Type B pancreatic cell (in vitro differentiated cells): ENCODE data around the gene MRPL58. TPM values are rescaled to one million over a fixed set of nuclear protein-coding genes. Genes with fewer than 3 reads are reported as not detected.
A peak's percentile ranks its signal among the peaks of the same experiment; 100 is the strongest.

Experiments used
- DNase-seq: peaks from one replicate; pipeline ENCODE4 v3.0.0; 2021; ENCODE audit warnings: mixed read lengths; ENCODE audit not compliant: unreplicated experiment; ENCODE audit errors: extremely low spot score
- H3K27ac Mint-ChIP-seq: 2 replicates; pipeline ENCODE4 v1.8.0; 2021; ENCODE audit warnings: mild to moderate bottlenecking, mixed read lengths
- H3K27me3 Mint-ChIP-seq: 2 replicates; pipeline ENCODE4 v1.8.0; 2021; ENCODE audit warnings: mixed read lengths
- H3K36me3 Mint-ChIP-seq: 2 replicates; pipeline ENCODE4 v1.8.0; 2021; ENCODE audit warnings: mixed read lengths
- H3K4me1 Mint-ChIP-seq: one replicate; pipeline ENCODE4 v1.8.0; 2021; ENCODE audit warnings: mixed read lengths; ENCODE audit not compliant: unreplicated experiment
- H3K4me3 Mint-ChIP-seq: 2 replicates; pipeline ENCODE4 v1.8.0; 2021; ENCODE audit warnings: mild to moderate bottlenecking, mixed read lengths
- H3K9me3 Mint-ChIP-seq: 2 replicates; pipeline ENCODE4 v1.8.0; 2021; ENCODE audit warnings: mixed read lengths
- CTCF ChIP-seq: fragments of 200-600 bp; sonication (generic); conservative IDR thresholded peaks from 2 replicates; pipeline ENCODE4 v1.5.0; 2021; ENCODE audit warnings: antibody characterized with exemption, mild to moderate bottlenecking
- total RNA-seq: library from RNA; stranded (reverse); gene quantifications from 2 replicates; pipeline ENCODE4 v1.2.1, GENCODE V29; 2021; ENCODE audit warnings: low replicate concordance

The MRPL58 gene
- total RNA-seq, 1 donor from 2014 or later = 27.9 TPM

- peak overlapping the region; percentile 32 for H3K27ac Mint-ChIP-seq
- no peak for DNase-seq
- H3K4me3 Mint-ChIP-seq = no peak overlapping the region
- H3K36me3 Mint-ChIP-seq = no peaks in the 10 kb centered on the region
- H3K9me3 Mint-ChIP-seq = no peaks in the 10 kb centered on the region
- H3K27me3 Mint-ChIP-seq = peaks cover 46% of the 10 kb centered on the region
- H3K4me1 Mint-ChIP-seq = peaks cover 9% of the 10 kb centered on the region
- no peak for TF ChIP-seq CTCF
Observed at GRCh38 chr17:74975943-74976342, 36.5 kb upstream of the MRPL58 start.

GRCh38 chr17:74977802-74978201, 34.7 kb upstream of the MRPL58 start:
- Mint-ChIP-seq H3K4me3 (no peak overlapping the region), H3K9me3 (no peaks in the 10 kb centered on the region)
- no peak for TF ChIP-seq CTCF

GRCh38 chr17:74978240-74978639, 34.2 kb upstream of the MRPL58 start:
- TF ChIP-seq CTCF = no peak
- H3K27ac Mint-ChIP-seq = no peak overlapping the region
- H3K4me3 Mint-ChIP-seq = no peak overlapping the region
- H3K36me3 Mint-ChIP-seq = no peaks in the 10 kb centered on the region
- no peak for DNase-seq
- no peaks in the 10 kb centered on the region for H3K9me3 Mint-ChIP-seq
- H3K4me1 Mint-ChIP-seq = peaks cover 7% of the 10 kb centered on the region
- peaks cover 33% of the 10 kb centered on the region for H3K27me3 Mint-ChIP-seq

More at GRCh38 chr17:74977802-74978201, 34.7 kb upstream of the MRPL58 start:
- Mint-ChIP-seq H3K27ac (no peak overlapping the region), H3K4me1 (peaks cover 11% of the 10 kb centered on the region), H3K36me3 (no peaks in the 10 kb centered on the region), H3K27me3 (peaks cover 37% of the 10 kb centered on the region)
- no peak for DNase-seq

GRCh38 chr17:74979408-74980146, 32.9 kb upstream of the MRPL58 start:
- Mint-ChIP-seq H3K9me3 (no peaks in the 10 kb centered on the region), H3K4me3 (peak overlapping the region; percentile 39), H3K27ac (peak overlapping the region; percentile 58), H3K27me3 (peaks cover 23% of the 10 kb centered on the region), H3K36me3 (no peaks in the 10 kb centered on the region), H3K4me1 (peaks cover 7% of the 10 kb centered on the region)
- TF ChIP-seq CTCF = no peak
- no peak for DNase-seq

- peaks cover 7% of the 10 kb centered on the region for H3K4me1 Mint-ChIP-seq
- peak overlapping the region; percentile 95 for H3K4me3 Mint-ChIP-seq
- no peak for DNase-seq
- no peak for TF ChIP-seq CTCF
- H3K27me3 Mint-ChIP-seq = peaks cover 11% of the 10 kb centered on the region
- H3K27ac Mint-ChIP-seq = peak overlapping the region; percentile 92
- H3K9me3 Mint-ChIP-seq = no peaks in the 10 kb centered on the region
- no peaks in the 10 kb centered on the region for H3K36me3 Mint-ChIP-seq
Observed at GRCh38 chr17:74981318-74981978, 31.0 kb upstream of the MRPL58 start.
